GM12878 (cell line): Measurements from ENCODE around the gene DLGAP3. TPM values are rescaled to one million over a fixed set of nuclear protein-coding genes. Genes with fewer than 3 reads are reported as not detected.

ENCODE experiments used
- ATAC-seq: fragments of 200-7000 bp; cut with Tn5 transposase; 3 replicates; pipeline ENCODE4 v1.9.1; 2020; ENCODE audit warnings: mild to moderate bottlenecking, moderate library complexity
- BruUV-seq: library from RNA; stranded (reverse); fragments of 400-500 nt; replicated peaks from 2 replicates; lab custom pipeline; 2021; lab: Mats Ljungman, UMichigan
- CTCF ChIA-PET: fragments of 300-600 bp; sonication (Branson Sonifier 250); formaldehyde crosslinking; extraction: SDS; loops from one replicate; lab custom pipeline; 2021; ENCODE audit warnings: inconsistent platforms; lab: Yijun Ruan, JAX
- POLR2A ChIA-PET: fragments of 350-600 bp; formaldehyde crosslinking; extraction: SDS; loops from one replicate; lab custom pipeline; 2021; ENCODE audit warnings: inconsistent platforms; lab: Charles Lee
- RAD21 ChIA-PET: fragments of 300-600 bp; sonication (Branson Sonifier 250); formaldehyde crosslinking; loops from one replicate; lab custom pipeline; 2023; ENCODE audit warnings: antibody characterized with exemption; ENCODE audit not compliant: unreplicated experiment; lab: Charles Lee
- SMC1A ChIA-PET: fragments of 300-600 bp; sonication (Branson Sonifier 250); formaldehyde crosslinking; loops from one replicate; lab custom pipeline; 2023; ENCODE audit not compliant: unreplicated experiment, uncharacterized antibody; lab: Charles Lee
- DNase-seq: peaks from one replicate; pipeline ENCODE4 v3.0.0-alpha.2; 2011; ENCODE audit warnings: low read depth, low spot score
- FAIRE-seq: peaks from 3 replicates; lab custom pipeline; 2011; peaks lifted over from hg19 to GRCh38; lab: Jason Lieb, UNC
- H2AFZ ChIP-seq: 2 replicates; pipeline ENCODE4 v1.6.0; 2011; ENCODE audit warnings: low read depth, low read length, control low read depth; ENCODE audit not compliant: control insufficient read depth
- H3K27ac ChIP-seq: 2 replicates; pipeline ENCODE4 v1.5.1; 2011; ENCODE audit warnings: control low read depth; ENCODE audit not compliant: control insufficient read depth, insufficient read depth
- H3K27me3 ChIP-seq, 2 experiments: replicated peaks in 1 of 2; 2 replicates each; pipeline versions ENCODE4 v1.6.0 to v1.6.1; 2011; ENCODE audit warnings: low read length in 1 of 2; ENCODE audit not compliant: control insufficient read depth in 2 of 2, insufficient read depth in 2 of 2
- H3K36me3 ChIP-seq, 2 experiments: 2 replicates each; pipeline ENCODE4 v1.5.1; 2011; ENCODE audit warnings: low read length in 1 of 2; ENCODE audit not compliant: control insufficient read depth in 2 of 2, insufficient read depth in 2 of 2
- H3K4me1 ChIP-seq: 2 replicates; pipeline ENCODE4 v1.6.1; 2011; ENCODE audit warnings: mild to moderate bottlenecking, low read length, moderate library complexity, mixed read lengths; ENCODE audit not compliant: control insufficient read depth, insufficient read depth
- H3K4me2 ChIP-seq: 2 replicates; pipeline ENCODE4 v1.6.0; 2011; ENCODE audit warnings: control low read depth; ENCODE audit not compliant: control insufficient read depth, insufficient read depth
- H3K4me3 ChIP-seq: fragments of 200-600 bp; sonication (generic); 2 replicates; pipeline ENCODE4 v1.5.1; 2016
- H3K79me2 ChIP-seq: 2 replicates; pipeline ENCODE4 v1.6.0; 2011; ENCODE audit warnings: low read length; ENCODE audit not compliant: control insufficient read depth, insufficient read depth
- H3K9ac ChIP-seq: 2 replicates; pipeline ENCODE4 v1.8.0; 2011; ENCODE audit warnings: low read length, control low read depth, mixed read lengths; ENCODE audit not compliant: control insufficient read depth, insufficient read depth
- H3K9me3 ChIP-seq: replicated peaks from 3 replicates; pipeline ENCODE4 v1.5.1; 2011; ENCODE audit warnings: mild to moderate bottlenecking, low read length; ENCODE audit not compliant: control insufficient read depth, insufficient read depth
- H4K20me1 ChIP-seq: 2 replicates; pipeline ENCODE4 v1.6.0; 2011; ENCODE audit not compliant: control insufficient read depth, insufficient read depth
- ATF7 ChIP-seq: fragments of 450-650 bp; IDR thresholded peaks from 2 replicates; pipeline ENCODE4 v1.6.1; 2016; ENCODE audit warnings: low read depth, mild to moderate bottlenecking
- EGR1 ChIP-seq, 2 experiments: IDR thresholded peaks; 1 replicate in 1 of 2; 2 replicates in 1 of 2; pipeline ENCODE4 v1.6.1; 2011 to 2012; ENCODE audit warnings: low read depth in 2 of 2, low read length in 2 of 2, borderline replicate concordance in 1 of 2, mild to moderate bottlenecking in 1 of 2, moderate library complexity in 1 of 2
- EZH2 ChIP-seq: IDR thresholded peaks from 2 replicates; pipeline ENCODE4 v1.6.1; 2012; ENCODE audit warnings: low read depth, mild to moderate bottlenecking, control low read depth, inconsistent platforms, low read length, borderline replicate concordance; ENCODE audit not compliant: control insufficient read depth
- MTA3 ChIP-seq: IDR thresholded peaks from 2 replicates; pipeline ENCODE4 v1.6.1; 2012; ENCODE audit warnings: low read length, inconsistent platforms, borderline replicate concordance
- RELA ChIP-seq: fragments of 450-650 bp; IDR thresholded peaks from 2 replicates; pipeline ENCODE4 v1.8.0; 2014; ENCODE audit warnings: borderline replicate concordance; ENCODE audit not compliant: partially characterized antibody
- REST ChIP-seq: IDR thresholded peaks from 2 replicates; pipeline ENCODE4 v1.6.1; 2012; ENCODE audit warnings: mild to moderate bottlenecking, low read depth, low read length
- ZBED1 ChIP-seq: IDR thresholded peaks from 2 replicates; pipeline ENCODE4 v1.6.1; 2016; ENCODE audit warnings: borderline replicate concordance
- WGBS: methylation state at CpG from one replicate; pipeline ENCODE4 v1.1.6; 2016; ENCODE audit warnings: low lambda C conversion rate; ENCODE audit not compliant: insufficient replicate concordance, insufficient coverage; ENCODE audit errors: missing lambda C conversion rate; 5-methylcytosine and 5-hydroxymethylcytosine counted together
- in situ Hi-C: fragments of 300-500 bp; cut with MboI; formaldehyde crosslinking; loops from 9 replicates; pipeline ENCODE4 v1.14.3; 2018; ENCODE audit warnings: mixed read lengths
- intact Hi-C: fragments of 100-400 bp; cut with micrococcal nuclease; formaldehyde crosslinking; loops from one replicate; pipeline ENCODE4 v1.14.2; 2022; ENCODE audit not compliant: unreplicated experiment
- polyA plus RNA-seq, 11 experiments: library from polyadenylated mRNA; depleted of rRNA in 4 of 11; unstranded in 6 of 11; stranded (reverse) in 5 of 11; fragments of >200 nt; fragmentation: Nextera tagmentation in 4 of 11; fragmentation: Illumina TruSeq in 1 of 11; extraction: Ambion mirVana in 4 of 11; extraction: Trizol in 1 of 11; gene quantifications; 1 replicate in 1 of 11; 2 replicates in 10 of 11; pipeline versions ENCODE4 v1.2.1 to v1.2.3, GENCODE V29; 2011 to 2016; ENCODE audit warnings: inconsistent platforms in 2 of 11, missing spikeins in 2 of 11, low read depth in 1 of 11
- total RNA-seq, 4 experiments: library from RNA; depleted of rRNA in 3 of 4; stranded (reverse); fragments of >200 nt in 3 of 4; fragmentation: Illumina TruSeq in 1 of 4; extraction: Trizol in 1 of 4; gene quantifications; 2 replicates each; pipeline versions ENCODE4 v1.2.1 to v1.2.3, GENCODE V29; 2013 to 2021

Gene DLGAP3
- total and polyA plus RNA-seq, 10 of the 15 experiments (the other 5 are each of a cell fraction or from before 2014, with no cell fraction given): 0.03 to 0.15 (median 0.08) TPM; not detected in 4

DNA sequence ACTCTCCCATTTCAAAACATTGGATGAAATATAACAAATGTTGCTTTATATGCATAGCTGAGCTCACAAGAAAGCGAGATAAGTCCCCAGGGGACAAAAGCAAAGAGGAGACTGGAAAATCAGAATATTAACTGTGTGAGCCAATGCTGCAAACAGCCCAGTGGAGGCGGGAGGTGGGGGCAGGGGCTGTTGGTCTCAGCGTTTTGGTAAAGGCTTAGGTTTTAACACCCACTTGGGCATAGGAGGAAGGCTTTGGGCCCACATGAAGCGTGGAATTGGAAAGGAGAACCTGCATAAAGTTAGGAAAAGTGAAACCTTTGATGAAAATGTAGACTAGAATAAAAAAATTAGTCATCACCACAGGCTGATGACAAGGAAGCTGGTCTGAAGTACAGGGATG lies 39.7 kb downstream of the DLGAP3 start:
- ChIA-PET RAD21 (no interaction called here), POLR2A (no interaction called here), CTCF (interaction anchor here (1.2 kb wide), 1 partner anchor 37 kb away, joined by 3 read pairs; no protein-coding TSS in a partner anchor), SMC1A (interaction anchor here (0.6 kb wide), 1 partner anchor 173 kb away, joined by 3 read pairs; no protein-coding TSS in a partner anchor)
- Histone ChIP-seq H3K4me2 (no peak overlapping the region), H4K20me1 (no peaks in the 10 kb centered on the region), H3K36me3 (no peaks in the 10 kb centered on the region), H2AFZ (no peak overlapping the region), H3K27ac (no peak overlapping the region), H3K4me3 (no peak overlapping the region), H3K4me1 (no peaks in the 10 kb centered on the region), H3K9ac (no peak overlapping the region), H3K9me3 (no peaks in the 10 kb centered on the region; the same call in 1 of the 3 replicates), H3K79me2 (no peaks in the 10 kb centered on the region), H3K27me3 (peaks cover 2 to 10% of the 10 kb centered on the region in 2 experiments; a peak in 3 of 4 replicates)
- ATAC-seq: no peak
- WGBS: 2% methylated on average over 4 of the region's 4 CpGs
- no peak for TF ChIP-seq RELA
- BruUV-seq: no TSS peak
- no peak for FAIRE-seq
- intact Hi-C loops (no loop called here), in situ Hi-C loops (no loop called here)
- no peak for DNase-seq

- Histone ChIP-seq H3K4me2 (no peak overlapping the region), H3K79me2 (no peaks in the 10 kb centered on the region), H3K27me3 (peaks cover 4 to 13% of the 10 kb centered on the region in 2 experiments; a peak in 3 of 4 replicates), H2AFZ (no peak overlapping the region), H3K9ac (no peak overlapping the region), H3K4me3 (no peak overlapping the region), H3K4me1 (no peaks in the 10 kb centered on the region), H3K27ac (no peak overlapping the region), H3K9me3 (no peaks in the 10 kb centered on the region; the same call in 2 of the 3 replicates), H3K36me3 (no peaks in the 10 kb centered on the region), H4K20me1 (no peaks in the 10 kb centered on the region)
- ChIA-PET SMC1A (interaction anchor here (0.8 kb wide), 1 partner anchor 23 kb away, joined by 4 read pairs; no protein-coding TSS in a partner anchor), RAD21 (no interaction called here), POLR2A (no interaction called here), CTCF (no interaction called here)
- TF ChIP-seq REST (no peak), EZH2 (no peak), MTA3 (no peak), ATF7 (no peak), EGR1 (IDR thresholded peaks at IDR 0.05; ENCODE audit: borderline replicate concordance in 1 of 2, low read depth in 2 of 2, low read length in 2 of 2) (no peak), ZBED1 (no peak)
- in situ Hi-C loops: no loop called here
- no peak for FAIRE-seq
- intact Hi-C loops: no loop called here
- ATAC-seq: no peak
- BruUV-seq: no TSS peak
- DNase-seq: no peak
- 89% methylated on average over 4 of the region's 4 CpGs for WGBS
These were observed 41.9 kb downstream of the DLGAP3 start for GRCh38 chr1:34887593-34887992.
